HepG2 (cell line): ENCODE data around the gene ITGB7. TPM values are rescaled to one million over a fixed set of nuclear protein-coding genes. Genes with fewer than 3 reads are reported as not detected.
A peak's percentile ranks its signal among the peaks of the same experiment; 100 is the strongest.

Source experiments
- ATM ChIP-seq: fragments of 450-650 bp; IDR thresholded peaks from 2 replicates; pipeline ENCODE4 v1.7.1; 2017; ENCODE audit warnings: mild to moderate bottlenecking, borderline replicate concordance
- DBP ChIP-seq: sonication (generic); formaldehyde crosslinking; IDR thresholded peaks from 2 replicates; pipeline ENCODE4 v1.4.0; 2020; ENCODE audit warnings: missing genetic modification reagents; ENCODE audit errors: not compliant biosample characterization
- DMAP1 ChIP-seq: IDR thresholded peaks from 2 replicates; pipeline ENCODE4 v1.6.1; 2016
- EEA1 ChIP-seq: sonication (generic); formaldehyde crosslinking; IDR thresholded peaks from 2 replicates; pipeline ENCODE4 v1.5.1; 2020; ENCODE audit warnings: mild to moderate bottlenecking, missing genetic modification reagents, borderline replicate concordance
- GPBP1L1 ChIP-seq: sonication (generic); formaldehyde crosslinking; IDR thresholded peaks from 2 replicates; pipeline ENCODE4 v1.5.0; 2020; ENCODE audit warnings: mild to moderate bottlenecking, missing genetic modification reagents
- HHEX ChIP-seq: IDR thresholded peaks from 2 replicates; pipeline ENCODE4 v1.6.1; 2016; ENCODE audit warnings: control low read depth
- KDM3A ChIP-seq: IDR thresholded peaks from 2 replicates; pipeline ENCODE4 v1.6.1; 2018; ENCODE audit warnings: low read depth, missing compliant biosample characterization
- MXD1 ChIP-seq: sonication (generic); formaldehyde crosslinking; IDR thresholded peaks from 2 replicates; pipeline ENCODE4 v1.4.0; 2020; ENCODE audit warnings: mild to moderate bottlenecking, missing genetic modification reagents
- MYNN ChIP-seq: sonication (generic); formaldehyde crosslinking; IDR thresholded peaks from 2 replicates; pipeline ENCODE4 v1.4.0; 2020; ENCODE audit warnings: mild to moderate bottlenecking, low read depth, missing genetic modification reagents
- PLRG1 ChIP-seq: fragments of 450-650 bp; conservative IDR thresholded peaks from 2 replicates; pipeline ENCODE4 v1.6.1; 2016
- POGK ChIP-seq: sonication (generic); formaldehyde crosslinking; conservative IDR thresholded peaks from 2 replicates; pipeline ENCODE4 v1.8.0; 2022; ENCODE audit warnings: mild to moderate bottlenecking, moderate library complexity, missing genetic modification reagents
- RBM22 ChIP-seq: fragments of 200-400 bp; formaldehyde crosslinking; optimal IDR thresholded peaks from 2 replicates; pipeline ENCODE3; 2017; ENCODE audit warnings: mild to moderate bottlenecking, low read length, moderate library complexity
- SMARCE1 ChIP-seq: fragments of 450-650 bp; IDR thresholded peaks from 2 replicates; pipeline ENCODE4 v1.6.1; 2017; ENCODE audit warnings: borderline replicate concordance
- TFE3 ChIP-seq: IDR thresholded peaks from 2 replicates; pipeline ENCODE4 v1.6.1; 2016
- THAP8 ChIP-seq: sonication (generic); formaldehyde crosslinking; IDR thresholded peaks from 2 replicates; pipeline ENCODE4 v1.5.1; 2020; ENCODE audit warnings: missing genetic modification reagents, mild to moderate bottlenecking, borderline replicate concordance
- THYN1 ChIP-seq: sonication (generic); formaldehyde crosslinking; IDR thresholded peaks from 2 replicates; pipeline ENCODE4 v1.8.1; 2023; ENCODE audit warnings: low read depth, mild to moderate bottlenecking, moderate library complexity, missing genetic modification reagents, borderline replicate concordance
- TRIM24 ChIP-seq: sonication (generic); formaldehyde crosslinking; IDR thresholded peaks from 2 replicates; pipeline ENCODE4 v1.8.0; 2022; ENCODE audit warnings: mild to moderate bottlenecking, missing genetic modification reagents
- ZNF232 ChIP-seq: sonication (generic); formaldehyde crosslinking; IDR thresholded peaks from 2 replicates; pipeline ENCODE4 v1.4.0; 2020; ENCODE audit warnings: missing genetic modification reagents, borderline replicate concordance
- ZNF263 ChIP-seq: sonication (generic); formaldehyde crosslinking; IDR thresholded peaks from 2 replicates; pipeline ENCODE4 v1.4.0; 2020; ENCODE audit warnings: missing genetic modification reagents
- ZNF264 ChIP-seq: sonication (generic); formaldehyde crosslinking; IDR thresholded peaks from 2 replicates; pipeline ENCODE4 v1.4.0; 2020; ENCODE audit warnings: missing genetic modification reagents
- ZNF30 ChIP-seq: sonication (generic); formaldehyde crosslinking; IDR thresholded peaks from 2 replicates; pipeline ENCODE4 v1.5.0; 2020; ENCODE audit warnings: mild to moderate bottlenecking, missing genetic modification reagents
- ZNF367 ChIP-seq: sonication (generic); formaldehyde crosslinking; IDR thresholded peaks from 2 replicates; pipeline ENCODE4 v1.4.0; 2020; ENCODE audit warnings: missing genetic modification reagents, borderline replicate concordance
- ZNF451 ChIP-seq: sonication (generic); formaldehyde crosslinking; IDR thresholded peaks from 2 replicates; pipeline ENCODE4 v1.5.0; 2020; ENCODE audit warnings: mild to moderate bottlenecking, missing genetic modification reagents
- ZNF674 ChIP-seq: sonication (generic); formaldehyde crosslinking; IDR thresholded peaks from 2 replicates; pipeline ENCODE4 v1.5.0; 2020; ENCODE audit warnings: low read depth, mild to moderate bottlenecking, missing genetic modification reagents
- ZNF816 ChIP-seq: sonication (generic); formaldehyde crosslinking; IDR thresholded peaks from 2 replicates; pipeline ENCODE4 v1.8.0; 2022; ENCODE audit warnings: missing genetic modification reagents, mild to moderate bottlenecking, borderline replicate concordance
- polyA plus RNA-seq, 8 experiments: library from polyadenylated mRNA; depleted of rRNA in 3 of 8; stranded (reverse) in 7 of 8; unstranded in 1 of 8; fragments of >200 nt; fragmentation: Illumina TruSeq in 4 of 8; extraction: Trizol in 4 of 8; gene quantifications; 2 replicates each; pipeline versions ENCODE4 v1.2.1 to v1.2.3, GENCODE V29; 2011 to 2016; ENCODE audit warnings: low read depth in 4 of 8, missing spikeins in 1 of 8, mixed read lengths in 1 of 8; ENCODE audit not compliant: insufficient read depth in 1 of 8
- total RNA-seq, 5 experiments: library from RNA; depleted of rRNA; stranded (reverse); fragments of >200 nt; fragmentation: Illumina TruSeq; extraction: Trizol; gene quantifications; 2 replicates each; pipeline ENCODE4 v1.2.3, GENCODE V29; 2016; ENCODE audit warnings: low read depth in 1 of 5

The ITGB7 gene
- total and polyA plus RNA-seq, 2 of the 13 experiments (the other 11 are each of a cell fraction or from before 2014, with no cell fraction given) = 0.16 to 0.18 TPM

GRCh38 chr12:53174881-53175491 is 32.1 kb downstream of the ITGB7 start (continued):
- TF ChIP-seq DBP (no peak), TFE3 (CRISPR knock-in tag) (peak; percentile 60; the same call in 1 of the 2 replicates), POGK (no peak), GPBP1L1 (CRISPR knock-in tag) (no peak), THAP8 (CRISPR knock-in tag) (no peak), ZNF367 (CRISPR knock-in tag) (no peak), HHEX (peak; percentile 37; the same call in 1 of the 2 replicates), ZNF674 (CRISPR knock-in tag) (no peak), DMAP1 (no peak; the same call in 1 of the 2 replicates), KDM3A (CRISPR knock-in tag) (0 out of 2 replicates have a peak, but pooled peaks have one; percentile 19), MXD1 (CRISPR knock-in tag) (no peak), EEA1 (no peak), MYNN (no peak), THYN1 (CRISPR knock-in tag) (no peak), TRIM24 (no peak), ZNF264 (CRISPR knock-in tag) (peak; percentile 68; the same call in 1 of the 2 replicates), ZNF232 (CRISPR knock-in tag) (peak; percentile 100), ZNF263 (CRISPR knock-in tag) (0 out of 2 replicates have a peak, but pooled peaks have one; percentile 30), ZNF451 (CRISPR knock-in tag) (no peak), SMARCE1 (no peak), ZNF816 (CRISPR knock-in tag) (no peak), ZNF30 (no peak), ATM (no peak), RBM22 (no peak), PLRG1 (no peak)
